SK-N-SH (cell line): Measurements from ENCODE around the gene TMEM30A. TPM values are rescaled to one million over a fixed set of nuclear protein-coding genes. Genes with fewer than 3 reads are reported as not detected.

Source experiments
- CTCF ChIA-PET: fragments of 300-600, 350-600 bp; formaldehyde crosslinking; extraction: SDS; loops from one replicate; lab custom pipeline; 2021; lab: Yijun Ruan, JAX
- POLR2A ChIA-PET: fragments of 350-600 bp; sonication (Branson Sonifier 250); formaldehyde crosslinking; extraction: SDS; loops from one replicate; lab custom pipeline; 2020; ENCODE audit warnings: antibody characterized with exemption, inconsistent platforms; lab: Yijun Ruan, JAX
- DNase-seq: peaks from one replicate; pipeline ENCODE4 v3.0.0; 2012
- H2AFZ ChIP-seq: fragments of 200-600 bp; sonication (generic); 2 replicates; pipeline ENCODE4 v1.8.1; 2016; ENCODE audit warnings: antibody characterized with exemption, mild to moderate bottlenecking, low read depth
- H3F3A ChIP-seq: fragments of 200-600 bp; sonication (generic); replicated peaks from 2 replicates; pipeline ENCODE3; 2016; ENCODE audit warnings: antibody characterized with exemption, mild to moderate bottlenecking; ENCODE audit not compliant: insufficient read depth
- H3K27ac ChIP-seq, 2 experiments: fragments of 200-500 bp in 1 of 2; fragments of 200-600 bp in 1 of 2; sonication (Bioruptor generic) in 1 of 2; sonication (generic), shearing (Covaris generic) in 1 of 2; 2 replicates each; pipeline versions ENCODE4 v1.5.1 to v1.6.1; 2014 to 2016; ENCODE audit warnings: low read depth in 2 of 2, inconsistent platforms in 1 of 2, low read length in 1 of 2, mild to moderate bottlenecking in 1 of 2, mixed read lengths in 1 of 2
- H3K27me3 ChIP-seq: fragments of 200-600 bp; sonication (generic), shearing (Covaris generic); 2 replicates; pipeline ENCODE4 v1.6.1; 2016; ENCODE audit warnings: mixed run types; ENCODE audit not compliant: insufficient read depth
- H3K36me3 ChIP-seq, 2 experiments: fragments of 200-500 bp in 1 of 2; fragments of 200-600 bp in 1 of 2; sonication (Bioruptor generic) in 1 of 2; sonication (generic) in 1 of 2; replicated peaks in 1 of 2; 2 replicates each; pipeline versions ENCODE3 to v1.5.1; 2014 to 2016; ENCODE audit warnings: low read length in 1 of 2, mild to moderate bottlenecking in 1 of 2; ENCODE audit not compliant: insufficient read depth in 2 of 2, control insufficient read depth in 1 of 2
- H3K4me1 ChIP-seq, 2 experiments: fragments of 200-500 bp in 1 of 2; fragments of 200-600 bp in 1 of 2; sonication (Bioruptor generic) in 1 of 2; sonication (generic), shearing (Covaris generic) in 1 of 2; 2 replicates each; pipeline versions ENCODE4 v1.5.1 to v1.6.1; 2014 to 2016; ENCODE audit warnings: low read depth in 1 of 2, low read length in 1 of 2, mixed run types in 1 of 2; ENCODE audit not compliant: insufficient read depth in 2 of 2, control insufficient read depth in 1 of 2
- H3K4me2 ChIP-seq: fragments of 200-600 bp; sonication (generic), shearing (Covaris generic); 2 replicates; pipeline ENCODE4 v1.6.1; 2017; ENCODE audit warnings: mixed run types
- H3K4me3 ChIP-seq, 2 experiments: fragments of 200-500 bp in 1 of 2; fragments of 200-600 bp in 1 of 2; sonication (Bioruptor generic) in 1 of 2; sonication (generic), shearing (Covaris generic) in 1 of 2; 2 replicates each; pipeline versions ENCODE4 v1.5.1 to v1.8.1; 2014 to 2016; ENCODE audit warnings: low read depth in 2 of 2, inconsistent platforms in 1 of 2, low read length in 1 of 2, mild to moderate bottlenecking in 1 of 2, mixed read lengths in 1 of 2, moderate library complexity in 1 of 2
- H3K79me2 ChIP-seq: fragments of 200-600 bp; sonication (generic); 2 replicates; pipeline ENCODE4 v1.8.1; 2017; ENCODE audit warnings: mild to moderate bottlenecking; ENCODE audit not compliant: insufficient read depth
- H3K9ac ChIP-seq: fragments of 200-600 bp; sonication (generic); 2 replicates; pipeline ENCODE4 v1.6.1; 2017; ENCODE audit warnings: mixed run types
- H3K9me2 ChIP-seq: fragments of 200-600 bp; sonication (generic); 2 replicates; pipeline ENCODE4 v1.6.1; 2017; ENCODE audit warnings: mixed run types
- H3K9me3 ChIP-seq: fragments of 200-600 bp; sonication (generic); 2 replicates; pipeline ENCODE4 v1.6.1; 2017; ENCODE audit warnings: mixed run types, mild to moderate bottlenecking, moderate library complexity
- H4K20me1 ChIP-seq: fragments of 200-600 bp; sonication (generic); 2 replicates; pipeline ENCODE4 v1.6.1; 2017; ENCODE audit warnings: mild to moderate bottlenecking, mixed run types; ENCODE audit not compliant: insufficient read depth
- GATA2 ChIP-seq: sonication (generic); formaldehyde crosslinking; IDR thresholded peaks from 2 replicates; pipeline ENCODE4 v1.5.0; 2020; ENCODE audit warnings: mild to moderate bottlenecking, missing genetic modification reagents
- MEF2A ChIP-seq: IDR thresholded peaks from 2 replicates; pipeline ENCODE4 v1.4.0; 2012; ENCODE audit warnings: low read depth, borderline replicate concordance
- NFIC ChIP-seq: IDR thresholded peaks from 2 replicates; pipeline ENCODE4 v1.4.0; 2012; ENCODE audit warnings: borderline replicate concordance
- POLR2AphosphoS5 ChIP-seq: IDR thresholded peaks from 2 replicates; pipeline ENCODE4 v1.6.1; 2012; ENCODE audit warnings: low read depth, low read length
- REST ChIP-seq: IDR thresholded peaks from 2 replicates; pipeline ENCODE4 v1.6.1; 2012; ENCODE audit warnings: mild to moderate bottlenecking, low read depth, low read length, moderate library complexity
- SMC3 ChIP-seq: IDR thresholded peaks from 2 replicates; pipeline ENCODE4 v1.6.1; 2012; ENCODE audit warnings: low read depth, low read length, improper control_type of control experiment
- TAF1 ChIP-seq: IDR thresholded peaks from 2 replicates; pipeline ENCODE4 v1.6.1; 2012; ENCODE audit warnings: low read depth, mild to moderate bottlenecking, low read length, moderate library complexity, borderline replicate concordance
- TCF12 ChIP-seq: IDR thresholded peaks from 2 replicates; pipeline ENCODE4 v1.4.0; 2012
- TEAD4 ChIP-seq: IDR thresholded peaks from 2 replicates; pipeline ENCODE4 v1.4.0; 2012; ENCODE audit warnings: mild to moderate bottlenecking, borderline replicate concordance; ENCODE audit not compliant: insufficient read depth
- YY1 ChIP-seq: IDR thresholded peaks from 2 replicates; pipeline ENCODE4 v1.4.0; 2012; ENCODE audit warnings: low read depth, mild to moderate bottlenecking
- WGBS: methylation state at CpG from one replicate; pipeline ENCODE4 v1.1.6; 2017; ENCODE audit warnings: low lambda C conversion rate; 5-methylcytosine and 5-hydroxymethylcytosine counted together
- polyA plus RNA-seq, 3 experiments: library from polyadenylated mRNA; depleted of rRNA; stranded (reverse); fragments of >200 nt; gene quantifications; 2 replicates each; pipeline ENCODE4 v1.2.3, GENCODE V29; 2012
- TF ChIP-seq, protein P1 (sequence below): fragments of 200-600 bp; sonication (generic); IDR thresholded peaks from 2 replicates; pipeline ENCODE4 v1.6.1; 2017; ENCODE audit warnings: antibody characterized with exemption, mild to moderate bottlenecking, moderate library complexity

Gene TMEM30A
- polyA plus RNA-seq, 1 of the 3 experiments (the other 2 are of a cell fraction), result 22.8 TPM

GRCh38 chr6:75273009-75273408 is 11.6 kb downstream of the TMEM30A start:
- H2AFZ ChIP-seq, result no peak overlapping the region
- peak overlapping the region in 1 of 2 experiments; percentile 7; a peak in 1 of 4 replicates for H3K27ac ChIP-seq
- peaks cover 31% of the 10 kb centered on the region for H3F3A ChIP-seq
- ChIA-PET POLR2A (no interaction called here), CTCF (no interaction called here)
- no peak for DNase-seq
- no peak overlapping the region for H3K4me2 ChIP-seq
- H3K4me1 ChIP-seq, result peaks cover 5 to 20% of the 10 kb centered on the region in 2 experiments
- H3K9me2 ChIP-seq, result no peaks in the 10 kb centered on the region
- H3K9me3 ChIP-seq, result no peaks in the 10 kb centered on the region
- H3K4me3 ChIP-seq, result no peak overlapping the region
- H4K20me1 ChIP-seq, result 0 out of 2 replicates have a peak, but pooled peaks cover 15% of the 10 kb centered on the region
- WGBS, result 88% methylated on average over 4 of the region's 4 CpGs
- peaks cover 94% of the 10 kb centered on the region for H3K79me2 ChIP-seq
- no peak overlapping the region for H3K9ac ChIP-seq
- H3K27me3 ChIP-seq, result no peaks in the 10 kb centered on the region
- TF ChIP-seq TEAD4 (no peak), GATA2 (CRISPR knock-in tag) (no peak), REST (no peak), MEF2A (no peak), TAF1 (no peak), POLR2AphosphoS5 (no peak), YY1 (no peak)
- TF ChIP-seq, protein P1, sequence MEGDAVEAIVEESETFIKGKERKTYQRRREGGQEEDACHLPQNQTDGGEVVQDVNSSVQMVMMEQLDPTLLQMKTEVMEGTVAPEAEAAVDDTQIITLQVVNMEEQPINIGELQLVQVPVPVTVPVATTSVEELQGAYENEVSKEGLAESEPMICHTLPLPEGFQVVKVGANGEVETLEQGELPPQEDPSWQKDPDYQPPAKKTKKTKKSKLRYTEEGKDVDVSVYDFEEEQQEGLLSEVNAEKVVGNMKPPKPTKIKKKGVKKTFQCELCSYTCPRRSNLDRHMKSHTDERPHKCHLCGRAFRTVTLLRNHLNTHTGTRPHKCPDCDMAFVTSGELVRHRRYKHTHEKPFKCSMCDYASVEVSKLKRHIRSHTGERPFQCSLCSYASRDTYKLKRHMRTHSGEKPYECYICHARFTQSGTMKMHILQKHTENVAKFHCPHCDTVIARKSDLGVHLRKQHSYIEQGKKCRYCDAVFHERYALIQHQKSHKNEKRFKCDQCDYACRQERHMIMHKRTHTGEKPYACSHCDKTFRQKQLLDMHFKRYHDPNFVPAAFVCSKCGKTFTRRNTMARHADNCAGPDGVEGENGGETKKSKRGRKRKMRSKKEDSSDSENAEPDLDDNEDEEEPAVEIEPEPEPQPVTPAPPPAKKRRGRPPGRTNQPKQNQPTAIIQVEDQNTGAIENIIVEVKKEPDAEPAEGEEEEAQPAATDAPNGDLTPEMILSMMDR, result no peak
- peaks cover 22 to 28% of the 10 kb centered on the region in 2 experiments for H3K36me3 ChIP-seq

DNA sequence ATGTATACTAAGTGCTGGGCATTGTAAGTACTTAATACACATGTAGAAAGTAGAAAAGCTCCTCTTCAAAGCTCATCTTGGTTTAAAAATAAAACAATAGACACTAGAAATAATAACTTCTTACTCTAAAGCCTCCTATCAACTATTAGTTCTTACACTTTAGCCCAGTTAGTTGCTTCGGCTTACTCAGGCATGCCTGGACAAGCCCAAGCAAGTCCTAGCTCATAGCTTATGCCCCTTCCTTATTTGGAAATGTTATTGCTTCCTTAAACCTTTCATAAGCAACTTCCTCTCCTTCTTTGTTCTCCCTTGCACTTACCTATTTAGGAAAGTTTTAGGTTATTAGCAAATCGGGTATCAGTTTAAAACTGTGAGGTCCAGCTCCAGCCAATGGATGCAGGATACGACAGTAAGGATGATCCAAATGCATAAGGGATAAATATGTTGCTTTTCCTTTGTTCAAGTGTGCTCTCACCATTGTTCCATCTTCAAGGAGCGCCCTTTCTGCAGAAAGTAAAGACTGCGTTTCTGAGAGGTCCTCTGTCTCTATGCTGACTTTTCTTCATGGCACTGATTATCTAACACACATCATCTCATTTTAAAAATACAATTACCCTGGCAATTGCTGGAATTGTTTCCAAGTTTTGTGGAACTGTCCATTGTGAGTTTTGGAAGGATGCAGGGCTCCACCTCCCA is 12.3 kb downstream of the TMEM30A start:
- TF ChIP-seq TCF12 (no peak), NFIC (no peak), SMC3 (no peak)
- TF ChIP-seq, protein P1, result no peak
- TF ChIP-seq, all 33 proteins: peak for 0
- Histone ChIP-seq H3K9me3 (no peaks in the 10 kb centered on the region), H3K4me2 (no peak overlapping the region), H3K27ac (peak overlapping the region; percentile 20 to 60; a peak in 3 of 4 replicates), H3K4me3 (no peak overlapping the region), H3K36me3 (peaks cover 22 to 28% of the 10 kb centered on the region in 2 experiments), H3K27me3 (no peaks in the 10 kb centered on the region), H3K9me2 (no peaks in the 10 kb centered on the region), H3K4me1 (peaks cover 5 to 19% of the 10 kb centered on the region in 2 experiments), H3K79me2 (peaks cover 93% of the 10 kb centered on the region), H3F3A (peaks cover 37% of the 10 kb centered on the region), H3K9ac (no peak overlapping the region), H4K20me1 (peaks cover 17% of the 10 kb centered on the region), H2AFZ (no peak overlapping the region)
- 98% methylated on average over 5 of the region's 5 CpGs for WGBS
- DNase-seq, result no peak
- ChIA-PET POLR2A (no interaction called here), CTCF (interaction anchor here (1.0 to 1.3 kb wide), 2 partner anchors 12 to 270 kb away, joined by 3 read pairs; no protein-coding TSS in a partner anchor)
